Activated gamma-delta T cell (primary cell): ENCODE measurements around the gene GNG14.
"Not testable (repeated sequence)": the region's sequence is repeated elsewhere in the genome, so short reads cannot be mapped to it uniquely, and the experiment has no call there.

Experiments used
- DNase-seq: peaks from one replicate; lab custom pipeline; 2025; lab: John Stamatoyannopoulos, UW
- total RNA-seq, 2 donors: gene quantifications; one replicate each; lab custom pipeline; 2026; lab: John Stamatoyannopoulos, UW

GNG14 gene
- total RNA-seq = 0 to 0.05 reads per million in 2 donors

DNA sequence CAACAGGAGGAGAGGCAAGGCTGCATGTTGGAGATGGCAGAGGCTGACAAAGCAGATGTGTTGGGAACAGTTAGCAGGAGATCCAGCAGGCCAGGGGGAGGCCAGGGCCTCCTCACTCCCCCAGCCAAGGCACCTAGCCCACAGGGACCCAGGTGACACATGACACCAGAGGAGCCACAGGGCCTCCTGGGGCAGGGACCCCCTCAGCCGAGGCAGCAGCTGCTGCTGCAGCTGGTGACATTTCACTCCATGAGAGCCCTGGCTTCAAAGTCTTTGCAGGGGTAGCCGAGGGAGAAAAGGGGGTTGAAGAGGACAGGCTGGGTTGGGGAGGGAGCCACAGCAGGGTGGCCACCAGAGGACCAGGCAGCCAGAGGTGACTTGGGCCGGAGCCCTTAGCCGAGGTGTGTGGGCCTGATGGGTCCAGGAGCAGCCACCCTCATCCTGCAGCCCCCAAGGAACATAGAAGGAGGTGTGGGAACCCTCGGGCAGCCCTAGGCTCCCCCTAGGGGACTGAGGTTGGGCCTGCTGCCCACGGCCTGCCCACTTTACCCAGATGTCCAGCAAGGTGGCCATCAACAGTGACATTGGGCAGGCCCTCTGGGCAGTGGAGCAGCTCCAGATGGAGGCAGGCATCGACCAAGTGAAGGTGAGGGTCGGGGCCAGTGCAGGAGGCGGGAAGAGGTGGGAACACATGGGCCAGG is at the start of gene GNG14:
Gene GNG14, plus strand, starts transcription at position 503 of the 701 bp plus-strand sequence. Its CDS starts 51 bp downstream, at position 554.
- no peak for DNase-seq

DNA sequence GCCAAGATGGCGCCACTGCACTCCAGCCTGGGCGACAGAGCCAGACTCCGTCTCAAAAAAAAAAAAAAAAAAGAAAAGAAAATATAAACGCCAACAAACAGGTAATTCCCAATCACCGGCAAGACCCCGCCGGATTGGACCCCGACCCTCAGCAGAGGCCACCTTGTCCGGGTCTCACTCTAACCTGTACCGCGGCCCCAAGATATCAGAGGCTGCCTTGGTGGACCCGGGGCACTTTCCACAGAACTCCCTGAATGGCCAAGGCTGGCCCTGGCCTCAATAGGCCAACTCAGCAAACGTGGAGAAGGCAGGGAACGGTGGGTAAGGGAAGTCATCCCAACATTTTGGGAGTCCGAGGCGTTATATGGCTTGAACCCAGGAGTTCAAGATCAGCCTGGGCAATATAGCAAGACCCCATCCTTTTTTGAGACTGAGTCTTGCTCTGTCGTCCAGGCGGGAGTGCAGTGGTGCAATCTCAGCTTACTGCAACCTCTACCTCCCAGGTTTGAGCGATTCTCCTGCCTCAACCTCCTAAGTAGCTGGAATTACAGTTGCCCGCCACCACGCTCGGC is 49.1 kb upstream of the GNG14 start:
- DNase-seq = no peak

DNA sequence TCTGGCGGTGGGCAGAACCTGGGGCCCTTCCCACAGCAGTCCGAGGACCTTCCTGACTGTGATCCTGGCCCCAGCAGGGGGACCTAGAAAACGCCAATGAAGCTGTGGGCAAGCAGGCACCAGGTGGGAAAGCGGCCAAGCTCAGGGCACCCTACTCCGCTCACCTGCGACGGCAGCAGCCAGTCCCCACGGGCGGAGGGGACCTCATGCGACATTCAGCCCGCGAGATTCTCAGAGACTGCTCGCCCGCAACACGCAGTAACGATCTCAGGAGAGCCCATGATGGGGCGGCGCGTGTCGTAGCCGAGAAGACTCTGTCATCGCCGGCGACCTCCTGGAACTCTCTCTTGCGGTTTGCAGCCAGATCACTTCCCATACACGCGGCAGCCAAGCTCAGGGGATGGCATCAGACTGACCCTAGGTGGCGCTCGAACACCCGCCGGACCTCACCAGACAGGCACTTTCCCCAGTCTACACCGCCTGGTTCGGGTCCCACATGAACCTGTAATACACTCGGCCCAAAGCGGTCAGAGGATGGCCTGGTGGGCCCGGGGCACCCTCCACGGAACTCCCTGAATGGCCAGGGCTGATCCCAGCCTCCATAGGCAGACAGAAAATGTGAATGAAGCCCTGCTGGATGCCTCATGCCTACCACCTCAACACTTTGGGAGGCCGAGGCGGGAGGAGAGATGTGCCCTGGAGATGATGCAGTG is 47.7 kb upstream of the GNG14 start:
- peak; percentile 49 for DNase-seq

DNA sequence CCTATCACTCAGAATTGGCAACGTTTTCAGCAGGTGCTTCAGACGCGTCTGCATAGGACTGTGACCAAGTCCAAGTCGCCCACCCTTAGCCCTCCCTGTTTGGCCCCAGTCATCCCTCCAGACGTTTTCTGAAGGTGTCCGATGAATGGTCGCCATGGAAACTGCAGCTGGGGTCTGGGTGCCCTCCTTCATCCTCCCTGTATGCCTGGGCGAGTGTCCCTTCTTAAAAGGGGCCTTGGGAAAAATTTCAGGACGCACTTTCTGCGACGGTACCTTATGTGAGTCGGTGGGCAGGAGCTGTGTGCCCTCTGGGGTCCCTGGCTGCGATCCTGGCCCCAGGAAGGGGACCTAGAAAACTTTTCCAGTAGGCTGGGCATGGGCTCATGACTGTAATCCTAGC is 46.3 kb upstream of the GNG14 start:
- no peak for DNase-seq

DNA sequence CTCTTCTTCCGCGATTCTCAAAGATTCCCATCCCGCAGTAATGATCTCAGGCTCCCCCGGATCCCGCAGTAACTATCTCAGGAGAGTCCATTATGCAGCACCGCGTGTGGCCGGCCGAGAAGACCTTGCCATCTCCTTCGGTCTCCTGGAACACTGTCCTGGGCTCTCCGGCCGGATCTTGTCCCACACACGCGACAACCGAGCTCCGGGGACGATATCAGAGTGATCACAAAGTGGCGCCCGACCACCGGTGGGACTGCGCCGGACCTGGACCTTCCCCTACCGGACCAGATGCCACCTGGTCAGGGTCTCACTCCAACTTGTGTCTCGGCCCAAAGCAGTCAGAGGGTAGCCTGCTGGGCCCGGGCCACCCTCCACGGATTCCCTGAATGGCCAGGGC is 45.3 kb upstream of the GNG14 start:
- DNase-seq = no peak

DNA sequence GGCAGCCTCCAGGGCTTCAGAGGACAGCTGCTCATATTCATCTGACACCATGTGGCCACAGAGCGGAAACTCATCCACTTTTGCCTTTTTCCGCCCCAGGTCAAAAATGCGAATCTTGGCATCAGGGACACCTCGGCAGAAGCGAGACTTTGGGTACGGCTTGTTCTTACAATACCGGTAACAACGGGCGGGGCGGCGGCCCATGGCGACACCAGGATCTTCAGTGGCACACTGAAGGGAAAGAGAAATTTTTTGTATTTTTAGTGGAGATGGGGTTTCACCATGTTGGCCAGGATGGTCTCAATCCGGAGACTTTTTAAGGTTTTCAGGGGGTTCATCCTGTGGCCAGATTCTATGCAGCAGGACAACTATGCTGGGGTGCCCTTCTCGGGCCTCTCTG is 44.1 kb upstream of the GNG14 start:
- not testable (repeated sequence) for DNase-seq

DNA sequence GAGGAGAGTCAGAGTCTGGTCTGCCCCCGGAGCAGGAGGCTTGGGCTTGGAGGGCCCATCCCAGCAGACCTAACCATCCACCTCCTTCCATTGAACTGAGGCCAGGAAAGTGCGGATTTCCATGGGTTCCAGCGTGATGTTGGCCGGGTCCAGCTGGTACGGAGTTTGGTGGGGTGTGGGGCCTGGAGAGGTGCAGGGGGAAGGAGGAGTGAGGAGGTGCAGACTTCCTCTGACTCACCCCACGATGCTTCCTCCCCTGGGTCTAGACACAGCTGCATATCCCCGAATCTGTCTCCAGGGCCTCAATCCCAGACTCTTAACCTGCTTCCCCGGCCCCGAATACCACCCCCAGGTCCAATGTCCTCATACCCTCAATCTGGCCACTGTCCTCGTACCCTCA is 41.2 kb upstream of the GNG14 start:
- DNase-seq = no peak

DNA sequence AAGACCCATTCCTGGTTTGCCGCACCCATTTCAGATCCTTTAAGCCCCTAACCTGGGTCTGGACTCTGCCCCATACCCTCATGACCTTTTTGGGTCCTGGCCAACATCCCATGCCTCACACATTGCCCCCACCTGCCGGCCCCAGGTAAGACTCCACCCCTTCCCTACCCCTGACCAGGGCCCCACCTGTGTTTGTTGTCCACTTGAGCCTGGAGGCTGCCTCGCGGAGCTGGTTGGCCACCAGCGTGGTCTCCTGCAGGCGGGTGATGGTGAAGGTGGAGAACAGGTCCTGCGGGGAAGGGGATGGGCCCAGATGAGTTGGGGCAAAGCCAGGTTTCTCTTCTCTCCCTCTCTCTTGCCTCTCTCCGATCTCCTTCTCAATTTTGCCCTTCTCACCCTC is 40.8 kb upstream of the GNG14 start:
- DNase-seq = no peak

DNA sequence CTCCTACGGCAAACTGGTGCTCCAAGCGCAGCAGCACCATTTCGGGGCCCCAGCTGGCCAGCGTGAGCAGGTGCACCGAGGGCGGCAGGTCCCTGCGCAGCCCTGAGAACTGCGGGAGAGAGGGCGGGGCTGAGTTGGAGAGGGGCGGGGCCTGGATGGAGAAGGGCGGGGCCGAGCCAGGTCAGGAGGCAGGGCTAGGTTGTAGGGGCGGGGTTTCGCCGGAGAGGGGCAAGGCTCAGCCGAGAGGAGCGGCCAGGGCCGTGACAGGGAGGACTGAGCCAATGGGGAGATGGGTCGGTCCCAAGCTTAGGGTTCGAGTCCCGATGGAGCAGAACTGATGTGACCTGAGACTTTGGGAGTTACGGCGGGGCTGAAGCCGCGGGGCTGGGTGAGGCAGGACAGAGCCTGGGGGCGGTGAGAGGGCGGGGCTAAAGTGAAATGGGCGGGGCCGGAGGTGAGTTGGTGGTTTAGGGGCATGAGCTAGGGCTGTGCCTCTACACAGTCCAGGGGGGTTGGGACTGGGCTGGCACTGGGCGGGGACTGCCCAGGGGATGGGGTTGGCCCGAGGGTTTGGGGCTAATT is 40.2 kb upstream of the GNG14 start:
- DNase-seq = no peak

DNA sequence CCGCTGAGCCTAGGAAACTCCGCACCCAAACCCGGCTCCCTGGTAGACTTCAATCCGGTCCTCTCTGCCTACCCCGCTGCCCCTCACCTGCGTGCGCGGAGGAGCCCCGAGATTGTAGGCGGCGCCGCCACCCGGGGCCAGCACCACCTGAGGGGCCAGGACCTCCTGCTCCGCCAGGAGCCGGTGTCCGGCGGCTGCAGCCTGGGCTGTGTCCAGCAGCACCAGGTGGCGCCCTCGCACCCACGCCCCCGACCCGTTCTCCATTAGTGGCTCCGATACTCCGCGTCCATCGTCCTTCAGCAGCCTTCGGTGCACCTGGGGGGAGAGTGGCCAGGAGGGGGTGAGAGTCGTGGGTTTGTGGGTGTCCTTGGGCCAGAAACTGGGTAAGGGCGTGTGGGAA is 39.7 kb upstream of the GNG14 start:
- no peak for DNase-seq

DNA sequence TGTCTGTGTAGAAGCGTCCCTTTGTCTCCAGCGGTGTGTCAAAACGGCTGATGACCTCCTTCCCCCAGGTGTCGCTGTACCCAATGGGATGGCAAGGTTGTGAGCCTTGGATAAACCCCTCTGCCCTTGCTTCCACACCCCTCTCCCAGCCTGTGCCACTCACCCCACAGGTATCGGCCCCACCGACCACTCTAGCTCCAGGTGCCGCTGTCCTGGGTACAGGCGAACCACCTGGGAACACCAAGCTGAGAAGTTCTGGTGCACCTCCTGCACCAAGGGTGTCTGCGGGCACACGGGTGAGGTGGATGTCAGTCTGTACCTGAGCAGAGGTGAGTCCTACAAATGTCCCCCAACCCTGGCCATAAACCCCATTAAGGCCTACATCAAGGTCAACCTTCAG is 37.9 kb upstream of the GNG14 start:
- DNase-seq = no peak

DNA sequence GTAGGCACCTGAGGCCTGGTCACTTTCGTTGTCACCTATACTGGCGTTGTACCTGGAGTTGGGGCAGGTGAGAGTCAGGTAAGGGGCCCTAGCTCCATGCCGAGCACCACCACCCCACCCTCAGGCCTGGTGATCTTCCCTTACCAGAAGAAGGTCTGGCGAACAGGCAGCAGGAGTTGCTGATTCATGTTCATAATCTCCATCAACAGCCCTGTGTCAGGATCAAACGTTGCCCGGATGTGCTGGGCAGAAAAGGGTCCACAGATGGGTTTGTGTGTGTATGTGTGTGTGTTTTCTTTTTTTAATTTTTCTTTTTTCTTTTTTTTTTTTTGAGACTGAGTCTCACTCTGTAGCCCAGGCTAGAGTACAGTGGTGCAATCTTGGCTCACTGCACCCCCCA is 35.6 kb upstream of the GNG14 start:
- no peak for DNase-seq

DNA sequence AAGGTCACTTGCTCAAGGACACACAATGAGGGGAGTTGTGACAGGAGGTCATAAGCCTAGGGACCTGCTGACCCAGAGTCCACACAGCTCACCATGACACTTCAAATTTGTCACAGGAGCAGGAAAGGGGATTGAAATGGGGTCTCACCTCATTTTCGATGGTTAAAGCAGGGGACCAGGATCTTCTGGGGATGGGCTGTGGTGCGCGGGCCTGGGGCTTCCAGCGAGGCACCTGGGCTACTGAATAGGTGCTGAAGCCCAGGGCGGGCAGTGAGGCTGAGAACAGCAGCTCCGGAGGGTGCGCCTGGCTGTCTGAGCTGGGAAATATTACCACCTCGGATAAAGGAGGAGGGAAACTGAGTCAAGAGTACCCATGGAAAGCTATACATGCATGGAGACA is 32.3 kb upstream of the GNG14 start:
- DNase-seq = no peak

DNA sequence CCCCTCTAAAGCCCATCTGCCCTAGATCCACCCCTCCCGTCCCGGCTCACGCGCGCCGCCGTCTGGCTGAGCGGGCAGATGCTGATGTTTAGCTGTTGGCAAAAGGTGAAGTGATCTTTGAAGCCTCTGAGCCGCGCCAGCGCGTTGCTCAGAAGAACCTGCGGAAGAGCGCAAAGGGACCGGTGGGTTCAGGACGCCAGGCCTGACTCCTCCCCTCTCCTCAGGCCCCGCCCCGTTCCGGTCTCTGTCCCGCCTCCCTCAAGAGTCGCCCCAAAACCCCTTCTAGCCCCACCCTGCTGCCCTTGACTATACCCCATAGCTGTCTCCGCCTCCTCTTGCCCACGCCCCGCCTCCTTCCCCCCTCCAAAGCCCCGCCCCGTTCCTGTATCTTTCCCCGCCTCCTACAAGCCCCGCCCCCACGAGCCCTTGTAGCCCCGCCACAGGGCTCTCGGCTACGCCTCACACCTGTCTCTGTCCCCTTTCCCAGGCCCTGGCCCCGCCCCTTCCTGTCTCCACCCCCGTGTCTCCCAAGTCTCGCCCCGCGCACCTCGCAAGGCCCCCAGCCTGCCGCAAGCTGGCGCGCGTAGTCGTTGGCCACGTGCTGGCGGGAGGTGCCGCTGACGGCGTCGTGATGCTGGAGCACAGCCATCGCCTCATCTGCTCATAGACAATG is 30.8 kb upstream of the GNG14 start:
- no peak for DNase-seq

DNA sequence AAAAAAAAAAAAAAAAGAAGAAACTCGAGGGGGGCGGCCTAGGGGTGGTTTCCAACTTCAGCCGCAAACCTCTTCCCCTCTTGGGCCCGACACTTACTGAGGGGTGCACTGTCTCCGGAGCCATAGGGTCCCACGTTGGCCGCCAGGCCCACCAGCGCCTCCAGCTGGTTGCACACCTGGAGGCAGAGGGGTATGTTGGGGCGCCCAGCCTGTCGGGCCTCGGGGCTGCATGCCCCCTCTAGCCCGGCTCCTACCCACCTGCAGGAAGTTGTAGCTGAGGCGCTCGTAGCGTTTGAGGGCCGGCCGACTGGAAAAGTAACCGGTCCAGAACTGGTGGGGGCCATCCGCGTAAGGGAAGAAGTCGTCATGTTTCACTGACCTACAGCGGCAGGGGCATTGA is 29.8 kb upstream of the GNG14 start:
- no peak for DNase-seq

DNA sequence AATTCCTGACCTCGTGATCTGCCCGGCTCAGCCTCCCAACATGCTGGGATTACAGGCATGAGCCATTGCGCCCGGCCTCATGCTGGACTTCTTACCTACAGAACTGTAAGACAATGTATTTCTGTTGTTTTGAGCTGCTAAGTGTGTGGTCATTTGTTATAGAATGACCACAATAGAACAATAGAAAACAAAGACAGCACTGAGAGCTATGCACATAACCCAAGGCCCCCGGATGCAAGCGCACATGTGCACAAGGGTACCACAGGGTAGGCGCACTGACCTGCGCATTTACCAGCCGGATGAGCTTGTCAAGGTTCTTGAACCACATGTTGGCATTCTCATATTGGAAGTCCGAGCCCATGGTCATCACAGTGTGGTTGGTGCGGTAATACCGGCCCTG is 26.8 kb upstream of the GNG14 start:
- no peak for DNase-seq

DNA sequence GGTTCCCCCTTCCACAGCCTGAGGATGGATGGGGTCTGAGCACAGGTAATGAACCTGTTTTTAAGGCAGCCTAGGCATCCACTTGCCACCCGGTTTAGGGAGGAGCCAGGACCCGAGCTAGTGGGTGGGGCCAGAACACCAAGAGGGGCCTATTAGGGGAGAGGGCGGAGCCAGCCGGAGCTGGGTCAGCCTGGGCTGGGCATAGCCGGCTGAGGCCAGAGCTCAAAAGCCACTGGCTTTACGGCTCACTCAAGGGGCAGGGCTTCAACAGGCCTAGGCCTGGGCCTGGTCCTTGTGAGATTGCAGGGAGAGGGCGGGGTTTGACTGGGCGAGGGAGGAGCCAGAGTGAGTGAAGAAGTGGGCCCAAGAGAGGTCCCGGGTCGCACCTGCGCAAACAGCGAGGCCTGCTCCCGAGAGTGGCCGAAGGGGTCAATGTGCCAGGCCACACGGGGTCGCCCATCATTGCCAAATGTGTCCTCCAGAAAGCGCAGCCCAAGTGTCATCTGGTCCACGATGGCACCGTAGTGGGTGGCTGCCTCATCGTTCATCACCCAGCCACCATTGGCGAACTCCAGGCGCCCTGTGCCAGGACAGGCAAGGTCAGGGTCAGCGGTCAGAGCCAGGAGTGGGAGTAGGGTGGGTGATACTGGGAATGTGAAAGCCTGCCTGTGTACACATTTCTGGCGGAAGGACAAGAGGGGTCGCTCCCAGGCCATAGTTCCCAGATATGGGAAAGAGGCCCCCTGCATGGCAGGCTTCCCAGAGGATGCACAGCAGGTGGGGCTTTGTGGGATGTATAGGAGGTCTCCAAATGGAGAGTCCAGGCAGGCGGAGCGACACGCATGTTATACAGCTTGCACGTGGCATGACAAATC is 23.2 kb upstream of the GNG14 start:
- no peak for DNase-seq

DNA sequence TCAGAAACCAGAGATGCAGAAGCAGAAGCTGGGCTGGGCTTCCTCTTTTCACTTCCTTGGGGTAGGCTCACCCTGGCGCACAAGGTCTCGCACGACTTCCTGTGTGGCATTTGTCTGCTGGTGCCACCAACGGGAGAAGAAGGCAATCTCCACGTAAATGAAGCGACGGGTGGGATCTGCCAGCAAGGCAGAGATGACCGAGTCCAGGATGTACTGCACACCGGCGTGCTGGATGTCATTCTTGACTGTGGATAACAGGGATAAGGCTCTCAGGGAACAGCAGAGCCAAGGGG is 22.6 kb upstream of the GNG14 start:
- no peak for DNase-seq

DNA sequence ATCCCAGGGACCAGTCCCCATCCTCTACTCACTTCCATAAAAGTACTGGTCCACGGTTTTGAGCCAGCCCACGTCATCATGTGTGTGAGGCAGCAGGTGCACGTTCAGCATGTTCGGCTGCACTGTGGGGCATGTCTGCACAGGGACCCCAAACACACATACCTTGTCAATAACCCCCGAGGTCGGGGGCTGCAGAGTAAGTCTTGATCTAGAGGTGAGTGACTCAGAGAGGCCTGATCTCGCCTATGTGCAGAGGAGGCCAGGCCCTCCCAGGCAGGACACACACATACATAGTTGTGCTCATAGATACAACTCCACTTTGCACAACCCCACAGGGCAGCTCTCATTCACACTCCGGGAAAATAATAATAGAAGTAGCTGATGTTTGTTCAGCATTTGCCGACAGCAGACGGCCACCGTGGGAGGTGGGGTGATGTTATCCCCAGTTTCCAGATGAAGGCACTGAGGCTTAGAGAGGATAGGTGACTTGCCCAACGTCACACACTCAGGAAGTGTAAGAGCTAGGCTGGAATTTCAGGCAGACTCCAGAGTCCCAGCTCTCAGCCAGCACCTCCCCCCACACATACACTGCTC is 22.0 kb upstream of the GNG14 start:
- DNase-seq = no peak

DNA sequence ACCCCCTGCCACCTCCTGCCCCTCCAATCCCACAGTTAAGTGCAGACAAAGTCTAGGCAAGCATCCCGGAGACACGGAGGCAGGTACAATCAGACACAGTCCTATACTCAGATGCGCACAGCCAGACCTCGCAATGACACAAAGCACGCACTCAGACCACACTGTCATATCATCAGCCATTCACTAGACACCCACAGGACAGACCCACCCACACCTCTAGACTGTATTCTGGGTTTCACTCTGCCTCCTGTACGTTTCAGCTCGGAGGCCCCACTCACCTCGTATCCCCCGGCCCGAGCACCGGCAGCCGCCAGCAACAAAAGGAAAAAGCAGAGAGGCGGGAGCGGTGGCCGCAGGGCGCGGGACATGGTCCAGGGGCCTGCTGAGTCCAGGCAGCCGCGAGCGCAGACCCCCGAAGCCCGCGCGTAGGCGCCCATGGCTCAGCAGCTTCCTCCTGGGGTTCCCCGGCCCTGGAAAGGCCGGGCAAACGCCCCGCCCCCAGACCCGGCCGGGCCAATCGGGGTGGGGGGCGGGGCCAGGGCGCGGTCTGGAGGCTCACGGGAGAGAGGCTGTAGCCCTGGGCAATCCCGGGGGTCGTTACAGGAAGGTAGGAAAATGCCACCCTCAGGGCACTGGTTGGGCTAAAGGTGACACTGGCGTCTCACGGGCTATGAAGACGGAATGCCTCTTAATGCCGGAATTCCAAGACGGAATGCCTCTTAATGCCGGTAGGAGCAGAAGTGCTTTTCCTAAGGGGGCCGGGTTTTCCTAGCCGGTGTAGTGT is 21.3 kb upstream of the GNG14 start, which contains the start of the genes MAN2B1 and WDR83:
Gene MAN2B1, minus strand, starts transcription at position 478 of the 784 bp plus-strand sequence. Its CDS starts 41 bp downstream, at position 437.
Gene WDR83, plus strand, starts transcription at position 543 of the 784 bp plus-strand sequence. CDS start 2,984 bp downstream, outside the sequence.
- DNase-seq = peak; percentile 77
